Keratinocyte (primary cell): ENCODE measurements around the gene ADCYAP1R1. TPM values are rescaled to one million over a fixed set of nuclear protein-coding genes. Genes with fewer than 3 reads are reported as not detected.

Experiments used
- polyA plus RNA-seq, 5 experiments: library from polyadenylated mRNA; depleted of rRNA in 3 of 5; stranded (reverse) in 3 of 5; stranded (forward) in 1 of 5; unstranded in 1 of 5; fragments of >200 nt; gene quantifications; 1 replicate in 1 of 5; 2 replicates in 3 of 5; 3 replicates in 1 of 5; pipeline versions ENCODE4 v1.2.1 to v1.2.3, GENCODE V29; 2011 to 2012; ENCODE audit warnings: missing spikeins in 2 of 5, low read depth in 1 of 5, low replicate concordance in 1 of 5
- small RNA-seq, 3 experiments: library from RNA; depleted of rRNA; stranded (forward); fragments of <200 nt; gene quantifications; one replicate each; pipeline ENCODE3, GENCODE V24; 2012; ENCODE audit warnings: low read depth in 3 of 3, low replicate concordance in 1 of 3; ENCODE audit not compliant: insufficient read length in 3 of 3

The ADCYAP1R1 gene
- polyA plus RNA-seq, 1 donor (not counting 4 experiments of a cell fraction or from before 2014, with no cell fraction given) = not detected

Small RNA genes lying within 50 kb of the gene (small RNA-seq; reads per million reads assigned to genes)
- 0 reads per million in 3 experiments for gene AC006466.1

Other genes starting within 250 kb of the ADCYAP1R1 start
- 0.03 to 0.17 TPM (median 0.07 TPM) in 3 replicates for gene AQP1, start 140.5 kb upstream of the ADCYAP1R1 start, polyA plus RNA-seq
- not detected in 3 replicates for gene GHRHR, start 88.4 kb upstream of the ADCYAP1R1 start, polyA plus RNA-seq